HepG2 (cell line): Measurements from ENCODE around the gene STH. TPM values are rescaled to one million over a fixed set of nuclear protein-coding genes. Genes with fewer than 3 reads are reported as not detected.

Source experiments
- FOXO1 ChIP-seq: sonication (generic); formaldehyde crosslinking; IDR thresholded peaks from 2 replicates; pipeline ENCODE4 v1.4.0; 2020; ENCODE audit warnings: missing genetic modification reagents
- polyA plus RNA-seq, 8 experiments: library from polyadenylated mRNA; depleted of rRNA in 3 of 8; stranded (reverse) in 7 of 8; unstranded in 1 of 8; fragments of >200 nt; fragmentation: Illumina TruSeq in 4 of 8; extraction: Trizol in 4 of 8; gene quantifications; 2 replicates each; pipeline versions ENCODE4 v1.2.1 to v1.2.3, GENCODE V29; 2011 to 2016; ENCODE audit warnings: low read depth in 4 of 8, missing spikeins in 1 of 8, mixed read lengths in 1 of 8; ENCODE audit not compliant: insufficient read depth in 1 of 8
- total RNA-seq, 5 experiments: library from RNA; depleted of rRNA; stranded (reverse); fragments of >200 nt; fragmentation: Illumina TruSeq; extraction: Trizol; gene quantifications; 2 replicates each; pipeline ENCODE4 v1.2.3, GENCODE V29; 2016; ENCODE audit warnings: low read depth in 1 of 5
- TF ChIP-seq, protein P1 (sequence below): sonication (generic); formaldehyde crosslinking; IDR thresholded peaks from one replicate; pipeline ENCODE4 v1.5.1; 2020; ENCODE audit warnings: mild to moderate bottlenecking, missing genetic modification reagents; ENCODE audit errors: not compliant biosample characterization
- TF ChIP-seq, protein P2 (sequence below): sonication (generic); formaldehyde crosslinking; IDR thresholded peaks from 2 replicates; pipeline ENCODE4 v1.5.1; 2020; ENCODE audit warnings: missing genetic modification reagents, mild to moderate bottlenecking, borderline replicate concordance
- TF ChIP-seq, protein P3 (sequence below): sonication (generic); formaldehyde crosslinking; IDR thresholded peaks from 2 replicates; pipeline ENCODE4 v1.4.0; 2020; ENCODE audit warnings: missing genetic modification reagents
- TF ChIP-seq, protein P4 (sequence below): fragments of 450-650 bp; IDR thresholded peaks from 2 replicates; pipeline ENCODE4 v1.6.1; 2017; ENCODE audit warnings: mild to moderate bottlenecking
- TF ChIP-seq, protein P5 (sequence below), 2 experiments: IDR thresholded peaks; 2 replicates each; pipeline ENCODE4 v1.6.1; 2011 to 2012; ENCODE audit warnings: low read length in 2 of 2, borderline replicate concordance in 1 of 2, low read depth in 1 of 2, mild to moderate bottlenecking in 1 of 2, moderate library complexity in 1 of 2
- TF ChIP-seq, protein P6 (sequence below): sonication (generic); formaldehyde crosslinking; IDR thresholded peaks from 2 replicates; pipeline ENCODE4 v1.4.0; 2020; ENCODE audit warnings: mild to moderate bottlenecking, low read depth, missing genetic modification reagents

The STH gene
- total and polyA plus RNA-seq, 2 of the 13 experiments (the other 11 are each of a cell fraction or from before 2014, with no cell fraction given) = not detected

DNA sequence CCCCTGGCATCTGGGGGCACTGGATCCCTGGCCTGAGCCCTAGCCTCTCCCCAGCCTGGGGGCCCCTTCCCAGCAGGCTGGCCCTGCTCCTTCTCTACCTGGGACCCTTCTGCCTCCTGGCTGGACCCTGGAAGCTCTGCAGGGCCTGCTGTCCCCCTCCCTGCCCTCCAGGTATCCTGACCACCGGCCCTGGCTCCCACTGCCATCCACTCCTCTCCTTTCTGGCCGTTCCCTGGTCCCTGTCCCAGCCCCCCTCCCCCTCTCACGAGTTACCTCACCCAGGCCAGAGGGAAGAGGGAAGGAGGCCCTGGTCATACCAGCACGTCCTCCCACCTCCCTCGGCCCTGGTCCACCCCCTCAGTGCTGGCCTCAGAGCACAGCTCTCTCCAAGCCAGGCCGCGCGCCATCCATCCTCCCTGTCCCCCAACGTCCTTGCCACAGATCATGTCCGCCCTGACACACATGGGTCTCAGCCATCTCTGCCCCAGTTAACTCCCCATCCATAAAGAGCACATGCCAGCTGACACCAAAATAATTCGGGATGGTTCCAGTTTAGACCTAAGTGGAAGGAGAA, 13.5 kb downstream of the STH start (continued):
- TF ChIP-seq, protein P1, sequence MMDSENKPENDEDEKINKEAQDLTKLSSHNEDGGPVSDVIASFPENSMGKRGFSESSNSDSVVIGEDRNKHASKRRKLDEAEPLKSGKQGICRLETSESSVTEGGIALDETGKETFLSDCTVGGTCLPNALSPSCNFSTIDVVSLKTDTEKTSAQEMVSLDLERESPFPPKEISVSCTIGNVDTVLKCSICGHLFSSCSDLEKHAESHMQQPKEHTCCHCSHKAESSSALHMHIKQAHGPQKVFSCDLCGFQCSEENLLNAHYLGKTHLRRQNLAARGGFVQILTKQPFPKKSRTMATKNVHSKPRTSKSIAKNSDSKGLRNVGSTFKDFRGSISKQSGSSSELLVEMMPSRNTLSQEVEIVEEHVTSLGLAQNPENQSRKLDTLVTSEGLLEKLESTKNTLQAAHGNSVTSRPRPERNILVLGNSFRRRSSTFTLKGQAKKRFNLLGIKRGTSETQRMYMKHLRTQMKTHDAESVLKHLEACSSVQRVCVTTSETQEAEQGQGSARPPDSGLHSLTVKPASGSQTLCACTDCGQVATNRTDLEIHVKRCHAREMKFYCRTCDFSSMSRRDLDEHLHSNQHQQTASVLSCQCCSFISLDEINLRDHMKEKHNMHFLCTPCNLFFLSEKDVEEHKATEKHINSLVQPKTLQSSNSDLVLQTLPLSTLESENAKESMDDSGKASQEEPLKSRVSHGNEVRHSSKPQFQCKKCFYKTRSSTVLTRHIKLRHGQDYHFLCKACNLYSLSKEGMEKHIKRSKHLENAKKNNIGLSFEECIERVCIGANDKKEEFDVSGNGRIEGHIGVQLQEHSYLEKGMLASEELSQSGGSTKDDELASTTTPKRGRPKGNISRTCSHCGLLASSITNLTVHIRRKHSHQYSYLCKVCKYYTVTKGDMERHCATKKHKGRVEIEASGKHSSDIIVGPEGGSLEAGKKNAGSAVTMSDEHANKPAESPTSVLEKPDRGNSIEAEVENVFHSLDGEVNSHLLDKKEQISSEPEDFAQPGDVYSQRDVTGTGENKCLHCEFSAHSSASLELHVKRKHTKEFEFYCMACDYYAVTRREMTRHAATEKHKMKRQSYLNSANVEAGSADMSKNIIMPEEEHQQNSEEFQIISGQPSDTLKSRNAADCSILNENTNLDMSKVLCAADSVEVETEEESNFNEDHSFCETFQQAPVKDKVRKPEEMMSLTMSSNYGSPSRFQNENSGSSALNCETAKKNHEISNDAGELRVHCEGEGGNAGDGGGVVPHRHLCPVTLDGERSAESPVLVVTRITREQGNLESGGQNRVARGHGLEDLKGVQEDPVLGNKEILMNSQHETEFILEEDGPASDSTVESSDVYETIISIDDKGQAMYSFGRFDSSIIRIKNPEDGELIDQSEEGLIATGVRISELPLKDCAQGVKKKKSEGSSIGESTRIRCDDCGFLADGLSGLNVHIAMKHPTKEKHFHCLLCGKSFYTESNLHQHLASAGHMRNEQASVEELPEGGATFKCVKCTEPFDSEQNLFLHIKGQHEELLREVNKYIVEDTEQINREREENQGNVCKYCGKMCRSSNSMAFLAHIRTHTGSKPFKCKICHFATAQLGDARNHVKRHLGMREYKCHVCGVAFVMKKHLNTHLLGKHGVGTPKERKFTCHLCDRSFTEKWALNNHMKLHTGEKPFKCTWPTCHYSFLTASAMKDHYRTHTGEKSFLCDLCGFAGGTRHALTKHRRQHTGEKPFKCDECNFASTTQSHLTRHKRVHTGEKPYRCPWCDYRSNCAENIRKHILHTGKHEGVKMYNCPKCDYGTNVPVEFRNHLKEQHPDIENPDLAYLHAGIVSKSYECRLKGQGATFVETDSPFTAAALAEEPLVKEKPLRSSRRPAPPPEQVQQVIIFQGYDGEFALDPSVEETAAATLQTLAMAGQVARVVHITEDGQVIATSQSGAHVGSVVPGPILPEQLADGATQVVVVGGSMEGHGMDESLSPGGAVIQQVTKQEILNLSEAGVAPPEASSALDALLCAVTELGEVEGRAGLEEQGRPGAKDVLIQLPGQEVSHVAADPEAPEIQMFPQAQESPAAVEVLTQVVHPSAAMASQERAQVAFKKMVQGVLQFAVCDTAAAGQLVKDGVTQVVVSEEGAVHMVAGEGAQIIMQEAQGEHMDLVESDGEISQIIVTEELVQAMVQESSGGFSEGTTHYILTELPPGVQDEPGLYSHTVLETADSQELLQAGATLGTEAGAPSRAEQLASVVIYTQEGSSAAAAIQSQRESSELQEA (CRISPR knock-in tag) = no peak
- TF ChIP-seq, protein P2, sequence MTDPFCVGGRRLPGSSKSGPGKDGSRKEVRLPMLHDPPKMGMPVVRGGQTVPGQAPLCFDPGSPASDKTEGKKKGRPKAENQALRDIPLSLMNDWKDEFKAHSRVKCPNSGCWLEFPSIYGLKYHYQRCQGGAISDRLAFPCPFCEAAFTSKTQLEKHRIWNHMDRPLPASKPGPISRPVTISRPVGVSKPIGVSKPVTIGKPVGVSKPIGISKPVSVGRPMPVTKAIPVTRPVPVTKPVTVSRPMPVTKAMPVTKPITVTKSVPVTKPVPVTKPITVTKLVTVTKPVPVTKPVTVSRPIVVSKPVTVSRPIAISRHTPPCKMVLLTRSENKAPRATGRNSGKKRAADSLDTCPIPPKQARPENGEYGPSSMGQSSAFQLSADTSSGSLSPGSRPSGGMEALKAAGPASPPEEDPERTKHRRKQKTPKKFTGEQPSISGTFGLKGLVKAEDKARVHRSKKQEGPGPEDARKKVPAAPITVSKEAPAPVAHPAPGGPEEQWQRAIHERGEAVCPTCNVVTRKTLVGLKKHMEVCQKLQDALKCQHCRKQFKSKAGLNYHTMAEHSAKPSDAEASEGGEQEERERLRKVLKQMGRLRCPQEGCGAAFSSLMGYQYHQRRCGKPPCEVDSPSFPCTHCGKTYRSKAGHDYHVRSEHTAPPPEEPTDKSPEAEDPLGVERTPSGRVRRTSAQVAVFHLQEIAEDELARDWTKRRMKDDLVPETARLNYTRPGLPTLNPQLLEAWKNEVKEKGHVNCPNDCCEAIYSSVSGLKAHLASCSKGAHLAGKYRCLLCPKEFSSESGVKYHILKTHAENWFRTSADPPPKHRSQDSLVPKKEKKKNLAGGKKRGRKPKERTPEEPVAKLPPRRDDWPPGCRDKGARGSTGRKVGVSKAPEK (CRISPR knock-in tag) = no peak
- TF ChIP-seq, protein P3, sequence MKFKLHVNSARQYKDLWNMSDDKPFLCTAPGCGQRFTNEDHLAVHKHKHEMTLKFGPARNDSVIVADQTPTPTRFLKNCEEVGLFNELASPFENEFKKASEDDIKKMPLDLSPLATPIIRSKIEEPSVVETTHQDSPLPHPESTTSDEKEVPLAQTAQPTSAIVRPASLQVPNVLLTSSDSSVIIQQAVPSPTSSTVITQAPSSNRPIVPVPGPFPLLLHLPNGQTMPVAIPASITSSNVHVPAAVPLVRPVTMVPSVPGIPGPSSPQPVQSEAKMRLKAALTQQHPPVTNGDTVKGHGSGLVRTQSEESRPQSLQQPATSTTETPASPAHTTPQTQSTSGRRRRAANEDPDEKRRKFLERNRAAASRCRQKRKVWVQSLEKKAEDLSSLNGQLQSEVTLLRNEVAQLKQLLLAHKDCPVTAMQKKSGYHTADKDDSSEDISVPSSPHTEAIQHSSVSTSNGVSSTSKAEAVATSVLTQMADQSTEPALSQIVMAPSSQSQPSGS (CRISPR knock-in tag) = no peak
- TF ChIP-seq, protein P4, sequence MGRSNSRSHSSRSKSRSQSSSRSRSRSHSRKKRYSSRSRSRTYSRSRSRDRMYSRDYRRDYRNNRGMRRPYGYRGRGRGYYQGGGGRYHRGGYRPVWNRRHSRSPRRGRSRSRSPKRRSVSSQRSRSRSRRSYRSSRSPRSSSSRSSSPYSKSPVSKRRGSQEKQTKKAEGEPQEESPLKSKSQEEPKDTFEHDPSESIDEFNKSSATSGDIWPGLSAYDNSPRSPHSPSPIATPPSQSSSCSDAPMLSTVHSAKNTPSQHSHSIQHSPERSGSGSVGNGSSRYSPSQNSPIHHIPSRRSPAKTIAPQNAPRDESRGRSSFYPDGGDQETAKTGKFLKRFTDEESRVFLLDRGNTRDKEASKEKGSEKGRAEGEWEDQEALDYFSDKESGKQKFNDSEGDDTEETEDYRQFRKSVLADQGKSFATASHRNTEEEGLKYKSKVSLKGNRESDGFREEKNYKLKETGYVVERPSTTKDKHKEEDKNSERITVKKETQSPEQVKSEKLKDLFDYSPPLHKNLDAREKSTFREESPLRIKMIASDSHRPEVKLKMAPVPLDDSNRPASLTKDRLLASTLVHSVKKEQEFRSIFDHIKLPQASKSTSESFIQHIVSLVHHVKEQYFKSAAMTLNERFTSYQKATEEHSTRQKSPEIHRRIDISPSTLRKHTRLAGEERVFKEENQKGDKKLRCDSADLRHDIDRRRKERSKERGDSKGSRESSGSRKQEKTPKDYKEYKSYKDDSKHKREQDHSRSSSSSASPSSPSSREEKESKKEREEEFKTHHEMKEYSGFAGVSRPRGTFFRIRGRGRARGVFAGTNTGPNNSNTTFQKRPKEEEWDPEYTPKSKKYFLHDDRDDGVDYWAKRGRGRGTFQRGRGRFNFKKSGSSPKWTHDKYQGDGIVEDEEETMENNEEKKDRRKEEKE = no peak
- TF ChIP-seq FOXO1 (CRISPR knock-in tag) = no peak
- TF ChIP-seq, protein P5, sequence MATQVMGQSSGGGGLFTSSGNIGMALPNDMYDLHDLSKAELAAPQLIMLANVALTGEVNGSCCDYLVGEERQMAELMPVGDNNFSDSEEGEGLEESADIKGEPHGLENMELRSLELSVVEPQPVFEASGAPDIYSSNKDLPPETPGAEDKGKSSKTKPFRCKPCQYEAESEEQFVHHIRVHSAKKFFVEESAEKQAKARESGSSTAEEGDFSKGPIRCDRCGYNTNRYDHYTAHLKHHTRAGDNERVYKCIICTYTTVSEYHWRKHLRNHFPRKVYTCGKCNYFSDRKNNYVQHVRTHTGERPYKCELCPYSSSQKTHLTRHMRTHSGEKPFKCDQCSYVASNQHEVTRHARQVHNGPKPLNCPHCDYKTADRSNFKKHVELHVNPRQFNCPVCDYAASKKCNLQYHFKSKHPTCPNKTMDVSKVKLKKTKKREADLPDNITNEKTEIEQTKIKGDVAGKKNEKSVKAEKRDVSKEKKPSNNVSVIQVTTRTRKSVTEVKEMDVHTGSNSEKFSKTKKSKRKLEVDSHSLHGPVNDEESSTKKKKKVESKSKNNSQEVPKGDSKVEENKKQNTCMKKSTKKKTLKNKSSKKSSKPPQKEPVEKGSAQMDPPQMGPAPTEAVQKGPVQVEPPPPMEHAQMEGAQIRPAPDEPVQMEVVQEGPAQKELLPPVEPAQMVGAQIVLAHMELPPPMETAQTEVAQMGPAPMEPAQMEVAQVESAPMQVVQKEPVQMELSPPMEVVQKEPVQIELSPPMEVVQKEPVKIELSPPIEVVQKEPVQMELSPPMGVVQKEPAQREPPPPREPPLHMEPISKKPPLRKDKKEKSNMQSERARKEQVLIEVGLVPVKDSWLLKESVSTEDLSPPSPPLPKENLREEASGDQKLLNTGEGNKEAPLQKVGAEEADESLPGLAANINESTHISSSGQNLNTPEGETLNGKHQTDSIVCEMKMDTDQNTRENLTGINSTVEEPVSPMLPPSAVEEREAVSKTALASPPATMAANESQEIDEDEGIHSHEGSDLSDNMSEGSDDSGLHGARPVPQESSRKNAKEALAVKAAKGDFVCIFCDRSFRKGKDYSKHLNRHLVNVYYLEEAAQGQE (IDR thresholded peaks at IDR 0.05; ENCODE audit: borderline replicate concordance in 1 of 2, low read depth in 1 of 2, low read length in 2 of 2) = no peak
- TF ChIP-seq, protein P6, sequence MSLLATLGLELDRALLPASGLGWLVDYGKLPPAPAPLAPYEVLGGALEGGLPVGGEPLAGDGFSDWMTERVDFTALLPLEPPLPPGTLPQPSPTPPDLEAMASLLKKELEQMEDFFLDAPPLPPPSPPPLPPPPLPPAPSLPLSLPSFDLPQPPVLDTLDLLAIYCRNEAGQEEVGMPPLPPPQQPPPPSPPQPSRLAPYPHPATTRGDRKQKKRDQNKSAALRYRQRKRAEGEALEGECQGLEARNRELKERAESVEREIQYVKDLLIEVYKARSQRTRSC = no peak
